ENCODE data around the gene SH3PXD2A. TPM values are rescaled to one million over a fixed set of nuclear protein-coding genes. Genes with fewer than 3 reads are reported as not detected.
"Not testable (repeated sequence)": the region's sequence is repeated elsewhere in the genome, so short reads cannot be mapped to it uniquely, and the experiment has no call there.

The SH3PXD2A gene
- total RNA-seq, 2 donors from 2014 or later: 48.5 to 49.4 TPM

DNA sequence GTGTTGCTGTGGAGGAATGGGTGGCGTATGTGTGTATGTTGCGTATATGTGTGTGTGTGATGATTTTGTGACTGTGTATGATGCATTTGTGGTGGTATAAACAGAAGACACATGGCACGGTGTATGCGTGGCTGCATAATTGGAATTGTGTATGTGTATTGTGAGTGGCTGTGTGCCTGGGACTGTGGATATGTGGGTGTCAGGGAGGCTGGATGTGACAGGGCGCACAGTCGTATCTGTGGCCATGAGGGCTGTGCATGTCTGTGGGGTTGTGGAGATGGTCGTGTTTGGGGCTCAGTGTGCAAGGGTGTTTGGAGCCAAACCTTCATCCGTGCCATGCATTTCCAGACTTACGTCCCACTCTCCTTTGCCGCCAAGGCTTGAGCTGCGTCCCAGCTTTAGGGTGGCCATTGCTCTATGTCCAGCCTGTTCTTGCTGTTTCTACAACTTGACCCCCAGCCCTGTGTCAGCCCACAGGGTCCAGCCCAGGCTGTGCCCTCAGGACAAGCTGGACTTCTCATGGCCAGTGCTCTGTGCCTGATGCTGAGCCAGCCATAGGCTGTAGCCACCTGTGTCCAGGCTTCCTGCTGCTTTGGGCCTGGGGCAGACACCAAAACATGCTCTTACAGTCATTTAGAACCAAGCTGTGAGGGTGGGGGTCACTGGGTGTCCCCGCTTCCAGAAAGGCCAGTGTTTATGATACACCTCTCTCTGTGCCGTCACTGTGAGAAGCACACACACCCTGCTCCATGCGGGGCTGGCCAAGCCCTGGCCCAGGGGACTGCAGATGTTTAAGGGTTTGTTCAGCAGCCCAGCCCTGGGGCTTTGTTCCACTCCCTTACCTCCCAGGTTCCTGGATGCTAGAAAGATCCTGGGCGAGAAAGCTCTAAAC, 234.2 kb downstream of the SH3PXD2A start:
- ATAC-seq: no peak
- intact Hi-C loops (cut with DNase I, micrococcal nuclease): no loop called here
- no peak for DNase-seq

GRCh38 chr10:103620352-103620740, 235.0 kb downstream of the SH3PXD2A start:
- DNase-seq (no peak), ATAC-seq (no peak)
- intact Hi-C loops (cut with DNase I, micrococcal nuclease): no loop called here

- ATAC-seq (no peak), DNase-seq (no peak)
- intact Hi-C loops (cut with DNase I, micrococcal nuclease): no loop called here
Observed at GRCh38 chr10:103619424-103620351, 235.7 kb downstream of the SH3PXD2A start.

- DNase-seq (peak in 1 of 2 donors; percentile 52), ATAC-seq (no peak)
- intact Hi-C loops (cut with DNase I, micrococcal nuclease): no loop called here
Observed at GRCh38 chr10:103618575-103619423, 236.6 kb downstream of the SH3PXD2A start.

GRCh38 chr10:103617602-103618385, 237.6 kb downstream of the SH3PXD2A start:
- no peak for ATAC-seq
- DNase-seq: no peak
- intact Hi-C loops (cut with DNase I, micrococcal nuclease): no loop called here

GRCh38 chr10:103616705-103617601, 238.4 kb downstream of the SH3PXD2A start:
- intact Hi-C loops (cut with DNase I, micrococcal nuclease): no loop called here
- ATAC-seq (peak; percentile 10), DNase-seq (peak in 1 of 2 donors; percentile 50)

- ATAC-seq (no peak), DNase-seq (no peak)
- intact Hi-C loops (cut with DNase I, micrococcal nuclease): no loop called here
Observed at GRCh38 chr10:103614306-103615158, 240.8 kb downstream of the SH3PXD2A start.

- intact Hi-C loops (cut with DNase I, micrococcal nuclease): no loop called here
- ATAC-seq (no peak), DNase-seq (no peak)
Observed at GRCh38 chr10:103613616-103614015, 241.8 kb downstream of the SH3PXD2A start.

GRCh38 chr10:103612462-103613365, 242.7 kb downstream of the SH3PXD2A start:
- DNase-seq: no peak
- no peak for ATAC-seq
- intact Hi-C loops (cut with DNase I, micrococcal nuclease): no loop called here

GRCh38 chr10:103610921-103611511, 244.4 kb downstream of the SH3PXD2A start:
- no peak for DNase-seq
- intact Hi-C loops (cut with DNase I, micrococcal nuclease): no loop called here

DNA sequence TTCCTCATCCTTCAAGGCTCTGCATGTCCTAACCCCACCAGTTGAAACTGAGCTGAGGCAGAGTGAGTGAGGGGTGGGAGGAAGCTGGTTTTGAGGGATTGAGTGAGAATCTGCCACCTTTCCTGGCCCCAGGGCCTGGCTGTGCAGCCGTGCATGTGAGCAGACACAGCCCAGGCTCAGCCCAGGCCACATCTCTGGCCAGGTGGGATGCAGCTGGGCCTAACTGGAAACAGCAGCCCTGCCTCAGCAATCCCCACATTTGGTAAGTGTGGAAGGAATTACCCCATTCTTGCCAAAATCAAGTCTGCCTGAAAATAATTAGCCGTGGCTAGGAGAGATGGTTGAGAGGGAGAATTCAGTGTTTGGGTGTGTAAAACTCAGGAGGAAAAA, 245.3 kb downstream of the SH3PXD2A start:
- ATAC-seq (no peak), DNase-seq (no peak)
- intact Hi-C loops (cut with DNase I, micrococcal nuclease): no loop called here

More at GRCh38 chr10:103610921-103611511, 244.4 kb downstream of the SH3PXD2A start:
- no peak for ATAC-seq

- DNase-seq (no peak), ATAC-seq (no peak)
- intact Hi-C loops (cut with DNase I, micrococcal nuclease): loop anchor here in 1 of 2 donors (10.0 kb wide), 1 partner anchor 75 kb away; no protein-coding TSS in a partner anchor
Observed at GRCh38 chr10:103609231-103610082, 245.9 kb downstream of the SH3PXD2A start.

- intact Hi-C loops (cut with DNase I, micrococcal nuclease): loop anchor here in 1 of 2 donors (10.0 kb wide), 1 partner anchor 77 kb away; no protein-coding TSS in a partner anchor
- not testable (repeated sequence) for DNase-seq, ATAC-seq
Observed at GRCh38 chr10:103608056-103608455, 247.3 kb downstream of the SH3PXD2A start.

- intact Hi-C loops (cut with DNase I, micrococcal nuclease): loop anchor here in 1 of 2 donors (10.0 kb wide), 1 partner anchor 78 kb away; no protein-coding TSS in a partner anchor
- not testable (repeated sequence) for ATAC-seq, DNase-seq
Observed at GRCh38 chr10:103607051-103607450, 248.3 kb downstream of the SH3PXD2A start.

All from left colon (tissue), 2 donors.